GM03348 (cell line): ENCODE results near the gene NDUFS7.
A peak's percentile ranks its signal among the peaks of the same experiment; 100 is the strongest.

Experiments used
- DNase-seq: peaks from one replicate; pipeline ENCODE4 v3.0.0; 2012; ENCODE audit warnings: low spot score

The NDUFS7 gene

GRCh38 chr19:1383312-1384084, at the start of gene NDUFS7:
NDUFS7 (plus strand) TSS chr19:1383907; CDS start chr19:1383927, 20 bp downstream.
- peak; percentile 84 for DNase-seq

GRCh38 chr19:1336079-1336684, 47.5 kb upstream of the NDUFS7 start:
- DNase-seq, result no peak

GRCh38 chr19:1340681-1341469, 42.8 kb upstream of the NDUFS7 start:
- DNase-seq, result no peak

GRCh38 chr19:1343041-1343440, 40.7 kb upstream of the NDUFS7 start:
- no peak for DNase-seq

GRCh38 chr19:1349211-1349610, 34.5 kb upstream of the NDUFS7 start:
- no peak for DNase-seq

GRCh38 chr19:1350867-1351266, 32.8 kb upstream of the NDUFS7 start:
- no peak for DNase-seq

- no peak for DNase-seq
These were observed 32.3 kb upstream of the NDUFS7 start for GRCh38 chr19:1351381-1351851.

GRCh38 chr19:1353144-1353543, 30.6 kb upstream of the NDUFS7 start:
- DNase-seq, result no peak

GRCh38 chr19:1354970-1355567, 28.6 kb upstream of the NDUFS7 start:
- DNase-seq, result peak; percentile 84

GRCh38 chr19:1355568-1356507, 27.9 kb upstream of the NDUFS7 start:
- peak; percentile 44 for DNase-seq

- DNase-seq, result no peak
These were observed 27.2 kb upstream of the NDUFS7 start for GRCh38 chr19:1356508-1356865.

GRCh38 chr19:1357531-1358109, 26.1 kb upstream of the NDUFS7 start:
- DNase-seq, result no peak

- DNase-seq, result no peak
These were observed 23.4 kb upstream of the NDUFS7 start for GRCh38 chr19:1360126-1360817.

- DNase-seq, result peak; percentile 92
These were observed 22.8 kb upstream of the NDUFS7 start for GRCh38 chr19:1360818-1361461.

GRCh38 chr19:1361601-1362386, 21.9 kb upstream of the NDUFS7 start:
- DNase-seq, result peak; percentile 36

- no peak for DNase-seq
These were observed 21.1 kb upstream of the NDUFS7 start for GRCh38 chr19:1362387-1363257.

- no peak for DNase-seq
These were observed 20.1 kb upstream of the NDUFS7 start for GRCh38 chr19:1363599-1363998.
